Mammary epithelial cell (primary cell): Measurements from ENCODE around the gene ABHD2.

Experiments used
- EZH2 ChIP-seq: IDR thresholded peaks from 2 replicates; pipeline ENCODE4 v1.6.1; 2012; ENCODE audit warnings: low read length, inconsistent platforms, borderline replicate concordance
- TF ChIP-seq, protein P1 (sequence below), 2 donors: IDR thresholded peaks in 1 of 2; conservative IDR thresholded peaks in 1 of 2; 2 replicates each; pipeline ENCODE4 v1.5.1; 2011 to 2012; ENCODE audit warnings: inconsistent platforms in 2 of 2, low read length in 2 of 2, mild to moderate bottlenecking in 2 of 2, control low read depth in 1 of 2, low read depth in 1 of 2; ENCODE audit not compliant: insufficient read depth in 1 of 2; ENCODE audit errors: extremely low read depth in 1 of 2

GRCh38 chr15:89209057-89209456, 120.8 kb downstream of the ABHD2 start:
- TF ChIP-seq, protein P1, sequence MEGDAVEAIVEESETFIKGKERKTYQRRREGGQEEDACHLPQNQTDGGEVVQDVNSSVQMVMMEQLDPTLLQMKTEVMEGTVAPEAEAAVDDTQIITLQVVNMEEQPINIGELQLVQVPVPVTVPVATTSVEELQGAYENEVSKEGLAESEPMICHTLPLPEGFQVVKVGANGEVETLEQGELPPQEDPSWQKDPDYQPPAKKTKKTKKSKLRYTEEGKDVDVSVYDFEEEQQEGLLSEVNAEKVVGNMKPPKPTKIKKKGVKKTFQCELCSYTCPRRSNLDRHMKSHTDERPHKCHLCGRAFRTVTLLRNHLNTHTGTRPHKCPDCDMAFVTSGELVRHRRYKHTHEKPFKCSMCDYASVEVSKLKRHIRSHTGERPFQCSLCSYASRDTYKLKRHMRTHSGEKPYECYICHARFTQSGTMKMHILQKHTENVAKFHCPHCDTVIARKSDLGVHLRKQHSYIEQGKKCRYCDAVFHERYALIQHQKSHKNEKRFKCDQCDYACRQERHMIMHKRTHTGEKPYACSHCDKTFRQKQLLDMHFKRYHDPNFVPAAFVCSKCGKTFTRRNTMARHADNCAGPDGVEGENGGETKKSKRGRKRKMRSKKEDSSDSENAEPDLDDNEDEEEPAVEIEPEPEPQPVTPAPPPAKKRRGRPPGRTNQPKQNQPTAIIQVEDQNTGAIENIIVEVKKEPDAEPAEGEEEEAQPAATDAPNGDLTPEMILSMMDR (conservative IDR thresholded peaks at IDR 0.05 in 1 of 2, IDR thresholded peaks at IDR 0.05 in 1 of 2; ENCODE audit: extremely low read depth in 1 of 2, insufficient read depth in 1 of 2, low read depth in 1 of 2, low read length in 2 of 2), result no peak
- no peak for TF ChIP-seq EZH2
